GM12891 (cell line): ENCODE measurements around the gene FGF18.
"Not testable (repeated sequence)": the region's sequence is repeated elsewhere in the genome, so short reads cannot be mapped to it uniquely, and the experiment has no call there.

Source experiments
- PAX5 ChIP-seq: IDR thresholded peaks from 2 replicates; pipeline ENCODE4 v1.6.1; 2011; ENCODE audit warnings: low read length, moderate library complexity, mild to moderate bottlenecking; ENCODE audit not compliant: insufficient read depth, severe bottlenecking
- POLR2AphosphoS5 ChIP-seq: IDR thresholded peaks from 2 replicates; pipeline ENCODE4 v1.6.1; 2011; ENCODE audit warnings: low read depth, low read length, control low read depth

DNA sequence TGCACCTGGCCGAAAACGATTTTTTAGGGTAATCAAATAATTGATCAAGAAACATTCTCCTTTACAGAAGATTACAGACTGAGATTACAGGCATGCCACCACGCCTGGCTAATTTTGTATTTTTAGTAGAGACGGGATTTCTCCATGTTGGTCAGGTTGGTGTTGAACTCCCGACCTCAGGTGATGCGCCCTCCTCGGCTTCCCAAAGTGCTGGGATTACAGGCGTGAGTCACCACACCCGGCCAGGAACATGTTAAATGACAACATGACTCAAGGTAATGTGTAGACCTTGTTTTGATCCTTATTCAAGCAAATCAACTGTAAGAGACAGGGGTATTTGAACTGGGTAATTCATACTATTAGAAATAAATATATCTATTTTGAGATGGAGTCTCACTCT is 35.0 kb upstream of the FGF18 start:
- not testable (repeated sequence) for TF ChIP-seq PAX5, POLR2AphosphoS5
